ENCODE data around the gene DLX3.

GRCh38 chr17:49966767-49967166 lies 28.3 kb downstream of the DLX3 start:
- TF ChIP-seq CTCF (IDR thresholded peaks at IDR 0.05) (no peak), AR (CRISPR knock-in tag; IDR thresholded peaks at IDR 0.05) (no peak), ESRRA (CRISPR knock-in tag; IDR thresholded peaks at IDR 0.05; ENCODE audit: borderline replicate concordance) (no peak), JUN (CRISPR knock-in tag; IDR thresholded peaks at IDR 0.05) (no peak), ZBTB21 (CRISPR knock-in tag; IDR thresholded peaks at IDR 0.05; ENCODE audit: borderline replicate concordance) (no peak)

All from WTC11 (cell line).